ENCODE measurements around the gene CDHR3.

GRCh38 chr7:106022193-106022821, 59.2 kb downstream of the CDHR3 start:
- TF ChIP-seq, protein P1, sequence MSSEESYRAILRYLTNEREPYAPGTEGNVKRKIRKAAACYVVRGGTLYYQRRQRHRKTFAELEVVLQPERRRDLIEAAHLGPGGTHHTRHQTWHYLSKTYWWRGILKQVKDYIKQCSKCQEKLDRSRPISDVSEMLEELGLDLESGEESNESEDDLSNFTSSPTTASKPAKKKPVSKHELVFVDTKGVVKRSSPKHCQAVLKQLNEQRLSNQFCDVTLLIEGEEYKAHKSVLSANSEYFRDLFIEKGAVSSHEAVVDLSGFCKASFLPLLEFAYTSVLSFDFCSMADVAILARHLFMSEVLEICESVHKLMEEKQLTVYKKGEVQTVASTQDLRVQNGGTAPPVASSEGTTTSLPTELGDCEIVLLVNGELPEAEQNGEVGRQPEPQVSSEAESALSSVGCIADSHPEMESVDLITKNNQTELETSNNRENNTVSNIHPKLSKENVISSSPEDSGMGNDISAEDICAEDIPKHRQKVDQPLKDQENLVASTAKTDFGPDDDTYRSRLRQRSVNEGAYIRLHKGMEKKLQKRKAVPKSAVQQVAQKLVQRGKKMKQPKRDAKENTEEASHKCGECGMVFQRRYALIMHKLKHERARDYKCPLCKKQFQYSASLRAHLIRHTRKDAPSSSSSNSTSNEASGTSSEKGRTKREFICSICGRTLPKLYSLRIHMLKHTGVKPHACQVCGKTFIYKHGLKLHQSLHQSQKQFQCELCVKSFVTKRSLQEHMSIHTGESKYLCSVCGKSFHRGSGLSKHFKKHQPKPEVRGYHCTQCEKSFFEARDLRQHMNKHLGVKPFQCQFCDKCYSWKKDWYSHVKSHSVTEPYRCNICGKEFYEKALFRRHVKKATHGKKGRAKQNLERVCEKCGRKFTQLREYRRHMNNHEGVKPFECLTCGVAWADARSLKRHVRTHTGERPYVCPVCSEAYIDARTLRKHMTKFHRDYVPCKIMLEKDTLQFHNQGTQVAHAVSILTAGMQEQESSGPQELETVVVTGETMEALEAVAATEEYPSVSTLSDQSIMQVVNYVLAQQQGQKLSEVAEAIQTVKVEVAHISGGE (CRISPR knock-in tag; IDR thresholded peaks at IDR 0.05) = no peak
- TF ChIP-seq RCOR1 (conservative IDR thresholded peaks at IDR 0.05; ENCODE audit: low read depth, low read length) = no peak
- no peak for TF ChIP-seq POLR2AphosphoS5 (IDR thresholded peaks at IDR 0.05; ENCODE audit: low read length)
- TF ChIP-seq CTCF (IDR thresholded peaks at IDR 0.05 in 2 of 3, conservative IDR thresholded peaks at IDR 0.05 in 1 of 3; ENCODE audit: control insufficient read depth in 2 of 3, extremely low read depth in 1 of 3, insufficient read depth in 1 of 3, low read depth in 3 of 3, low read length in 3 of 3) = no peak
- TF ChIP-seq DPF2 (IDR thresholded peaks at IDR 0.05) = no peak
- TF ChIP-seq, protein P2, sequence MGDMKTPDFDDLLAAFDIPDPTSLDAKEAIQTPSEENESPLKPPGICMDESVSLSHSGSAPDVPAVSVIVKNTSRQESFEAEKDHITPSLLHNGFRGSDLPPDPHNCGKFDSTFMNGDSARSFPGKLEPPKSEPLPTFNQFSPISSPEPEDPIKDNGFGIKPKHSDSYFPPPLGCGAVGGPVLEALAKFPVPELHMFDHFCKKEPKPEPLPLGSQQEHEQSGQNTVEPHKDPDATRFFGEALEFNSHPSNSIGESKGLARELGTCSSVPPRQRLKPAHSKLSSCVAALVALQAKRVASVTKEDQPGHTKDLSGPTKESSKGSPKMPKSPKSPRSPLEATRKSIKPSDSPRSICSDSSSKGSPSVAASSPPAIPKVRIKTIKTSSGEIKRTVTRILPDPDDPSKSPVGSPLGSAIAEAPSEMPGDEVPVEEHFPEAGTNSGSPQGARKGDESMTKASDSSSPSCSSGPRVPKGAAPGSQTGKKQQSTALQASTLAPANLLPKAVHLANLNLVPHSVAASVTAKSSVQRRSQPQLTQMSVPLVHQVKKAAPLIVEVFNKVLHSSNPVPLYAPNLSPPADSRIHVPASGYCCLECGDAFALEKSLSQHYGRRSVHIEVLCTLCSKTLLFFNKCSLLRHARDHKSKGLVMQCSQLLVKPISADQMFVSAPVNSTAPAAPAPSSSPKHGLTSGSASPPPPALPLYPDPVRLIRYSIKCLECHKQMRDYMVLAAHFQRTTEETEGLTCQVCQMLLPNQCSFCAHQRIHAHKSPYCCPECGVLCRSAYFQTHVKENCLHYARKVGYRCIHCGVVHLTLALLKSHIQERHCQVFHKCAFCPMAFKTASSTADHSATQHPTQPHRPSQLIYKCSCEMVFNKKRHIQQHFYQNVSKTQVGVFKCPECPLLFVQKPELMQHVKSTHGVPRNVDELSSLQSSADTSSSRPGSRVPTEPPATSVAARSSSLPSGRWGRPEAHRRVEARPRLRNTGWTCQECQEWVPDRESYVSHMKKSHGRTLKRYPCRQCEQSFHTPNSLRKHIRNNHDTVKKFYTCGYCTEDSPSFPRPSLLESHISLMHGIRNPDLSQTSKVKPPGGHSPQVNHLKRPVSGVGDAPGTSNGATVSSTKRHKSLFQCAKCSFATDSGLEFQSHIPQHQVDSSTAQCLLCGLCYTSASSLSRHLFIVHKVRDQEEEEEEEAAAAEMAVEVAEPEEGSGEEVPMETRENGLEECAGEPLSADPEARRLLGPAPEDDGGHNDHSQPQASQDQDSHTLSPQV (IDR thresholded peaks at IDR 0.05) = no peak
- no peak for TF ChIP-seq YBX1 (IDR thresholded peaks at IDR 0.05)
- TF ChIP-seq NRF1 (conservative IDR thresholded peaks at IDR 0.05; ENCODE audit: low read depth, low read length) = no peak
- 0 out of 4 replicates have a peak, but pooled peaks of 1 of the 2 experiments have one; percentile 21 for TF ChIP-seq SRF (IDR thresholded peaks at IDR 0.05; ENCODE audit: low read depth in 2 of 2, low read length in 2 of 2)
- no peak for TF ChIP-seq NKRF (conservative IDR thresholded peaks at IDR 0.05)
- no peak for TF ChIP-seq GABPA (IDR thresholded peaks at IDR 0.05; ENCODE audit: low read depth)

Data from GM12878 (cell line).